GM19023 (cell line): ENCODE data around the gene ITM2A.

Experiments used
- ATAC-seq: cut with Tn5 transposase; IDR thresholded peaks from one replicate; pipeline ENCODE4 v1.9.1; 2021; ENCODE audit warnings: mild to moderate bottlenecking, moderate library complexity; ENCODE audit not compliant: unreplicated experiment

Gene ITM2A

DNA sequence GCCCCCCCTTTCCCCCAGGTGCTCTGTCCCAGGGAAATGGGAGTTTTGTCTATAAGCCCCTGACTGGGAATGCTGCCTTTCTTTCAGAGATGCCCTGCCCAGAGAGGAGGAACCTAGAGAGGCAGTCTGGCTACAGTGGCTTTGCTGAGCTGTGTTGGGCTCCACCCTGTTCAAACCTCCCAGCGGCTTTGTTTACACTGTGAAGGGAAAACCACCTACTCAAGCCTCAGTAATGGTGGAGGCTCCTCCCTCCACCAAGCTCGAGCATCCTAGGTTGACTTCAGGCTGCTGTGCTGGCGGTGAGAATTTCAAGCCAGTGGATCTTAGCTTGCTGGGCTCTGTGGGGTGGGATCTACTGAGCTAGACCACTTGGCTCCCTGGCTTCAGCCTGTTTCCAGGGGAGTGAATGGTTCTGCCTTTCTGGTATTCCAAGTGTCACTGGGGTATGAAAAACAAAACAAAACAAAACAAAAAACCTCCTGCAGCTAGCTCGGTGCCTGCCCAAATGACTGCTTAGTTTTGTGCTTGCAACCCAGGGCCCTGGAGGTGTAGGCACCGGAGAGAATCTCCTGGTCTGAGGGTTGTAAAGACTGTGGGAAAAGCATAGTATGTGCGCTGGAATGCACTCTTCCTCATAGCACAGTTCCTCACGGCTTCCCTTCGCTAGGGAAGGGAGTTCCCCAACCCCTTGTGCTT lies 41.7 kb downstream of the ITM2A start:
- no peak for ATAC-seq
